ENCODE data around the gene GPHA2.
A peak's percentile ranks its signal among the peaks of the same experiment; 100 is the strongest.

Gene GPHA2

GRCh38 chr11:64908766-64909165 is 26.9 kb downstream of the GPHA2 start:
- H3K4me3 Mint-ChIP-seq = no peak overlapping the region
- H3K4me1 Mint-ChIP-seq (ENCODE audit: low read depth) = no peaks in the 10 kb centered on the region
- no peaks in the 10 kb centered on the region for H3K9me3 Mint-ChIP-seq (ENCODE audit: low read depth)
- peaks cover 9% of the 10 kb centered on the region for H3K36me3 Mint-ChIP-seq
- H3K27me3 Mint-ChIP-seq = no peaks in the 10 kb centered on the region
- no peak overlapping the region for H3K27ac Mint-ChIP-seq

- Mint-ChIP-seq H3K4me1 (ENCODE audit: low read depth) (peaks cover 3% of the 10 kb centered on the region), H3K36me3 (peaks cover 4% of the 10 kb centered on the region)
Measured at GRCh38 chr11:64906314-64906635, 29.4 kb downstream of the GPHA2 start.

GRCh38 chr11:64905516-64906313 is 30.0 kb downstream of the GPHA2 start:
- H3K9me3 Mint-ChIP-seq (ENCODE audit: low read depth) = no peaks in the 10 kb centered on the region
- H3K4me3 Mint-ChIP-seq = no peak overlapping the region
- peaks cover 4% of the 10 kb centered on the region for H3K36me3 Mint-ChIP-seq
- peaks cover 4% of the 10 kb centered on the region for H3K4me1 Mint-ChIP-seq (ENCODE audit: low read depth)
- H3K27ac Mint-ChIP-seq = no peak overlapping the region
- no peaks in the 10 kb centered on the region for H3K27me3 Mint-ChIP-seq

More at GRCh38 chr11:64906314-64906635, 29.4 kb downstream of the GPHA2 start:
- Mint-ChIP-seq H3K4me3 (no peak overlapping the region), H3K27me3 (no peaks in the 10 kb centered on the region), H3K9me3 (ENCODE audit: low read depth) (no peaks in the 10 kb centered on the region), H3K27ac (no peak overlapping the region)

DNA sequence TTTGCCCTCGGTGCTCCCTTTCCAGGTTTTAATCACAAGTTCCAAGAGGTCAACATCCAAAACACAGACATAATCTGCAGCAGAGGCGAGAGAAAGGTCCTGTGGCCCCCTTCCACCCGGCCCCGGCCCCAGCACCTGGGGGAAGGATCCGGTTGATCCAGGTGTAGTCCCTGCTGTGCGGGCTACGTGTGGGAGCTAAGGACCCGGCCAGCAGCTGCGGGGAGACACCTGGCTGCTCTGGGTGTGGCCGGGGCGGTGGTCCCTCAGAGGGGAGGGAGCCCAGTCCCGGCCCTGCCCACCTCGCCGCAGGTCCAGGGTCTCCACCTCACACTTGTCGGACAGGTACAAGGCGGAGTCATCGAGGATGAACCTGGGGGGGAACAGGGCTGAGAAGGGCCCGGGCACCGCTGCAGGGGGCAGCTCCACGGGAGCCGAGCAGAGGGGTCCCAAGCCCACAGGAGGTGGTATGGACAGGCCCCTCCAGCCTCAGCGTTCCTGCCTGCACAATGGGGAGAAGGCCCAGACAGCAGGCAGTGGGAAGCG is 32.3 kb downstream of the GPHA2 start:
- H3K36me3 Mint-ChIP-seq = peaks cover 7% of the 10 kb centered on the region

DNA sequence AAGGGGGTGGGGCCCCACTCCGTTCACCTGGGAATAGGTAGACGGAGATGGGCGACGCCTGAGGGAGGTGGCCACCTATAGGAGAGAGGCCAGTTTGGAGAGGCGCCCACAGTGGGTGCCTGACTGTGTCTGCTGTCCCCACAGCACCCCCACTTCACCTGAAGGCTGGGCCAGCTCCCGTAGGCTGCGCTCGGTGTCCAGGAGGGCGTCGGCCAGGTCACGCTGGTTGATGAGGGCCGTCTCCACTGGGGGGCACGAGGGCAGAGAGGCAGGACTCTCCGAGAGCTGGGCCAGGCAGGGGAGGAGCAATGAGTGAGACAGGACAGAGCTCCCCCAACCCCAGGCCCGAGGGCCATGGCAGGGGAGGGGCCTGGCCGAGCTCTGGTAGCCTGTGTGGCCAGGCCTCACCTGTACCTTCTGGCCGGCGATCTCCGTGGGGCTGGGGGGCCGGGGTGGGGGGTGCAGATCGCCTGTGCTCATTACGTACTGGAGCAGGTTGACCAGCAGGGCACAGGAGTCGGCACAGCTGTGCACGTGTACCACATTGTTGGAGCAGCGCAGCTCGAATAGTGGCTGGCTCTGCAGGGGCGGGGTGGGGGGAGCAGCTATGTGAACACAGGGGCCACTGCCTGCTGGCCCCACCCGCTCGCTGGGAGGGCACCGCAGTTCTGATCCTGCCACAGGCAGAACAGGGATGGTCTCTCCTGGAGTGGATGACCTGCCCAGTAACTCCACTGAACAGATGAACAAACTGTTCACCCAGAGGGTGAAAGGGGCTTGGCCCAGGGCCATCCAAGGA is 33.4 kb downstream of the GPHA2 start:
- H3K27me3 Mint-ChIP-seq = no peaks in the 10 kb centered on the region
- H3K4me1 Mint-ChIP-seq (ENCODE audit: low read depth) = peaks cover 12% of the 10 kb centered on the region
- H3K4me3 Mint-ChIP-seq = no peak overlapping the region
- peak overlapping the region; percentile 22 for H3K27ac Mint-ChIP-seq
- H3K36me3 Mint-ChIP-seq = peaks cover 3% of the 10 kb centered on the region
- no peaks in the 10 kb centered on the region for H3K9me3 Mint-ChIP-seq (ENCODE audit: low read depth)

More for the DNA sequence above, 32.3 kb downstream of the GPHA2 start:
- Mint-ChIP-seq H3K27ac (no peak overlapping the region), H3K27me3 (no peaks in the 10 kb centered on the region), H3K9me3 (ENCODE audit: low read depth) (no peaks in the 10 kb centered on the region), H3K4me3 (no peak overlapping the region), H3K4me1 (ENCODE audit: low read depth) (peaks cover 12% of the 10 kb centered on the region)

- H3K4me3 Mint-ChIP-seq = no peak overlapping the region
- H3K27ac Mint-ChIP-seq = no peak overlapping the region
Measured at GRCh38 chr11:64900774-64901173, 34.9 kb downstream of the GPHA2 start.

GRCh38 chr11:64900263-64900678 is 35.4 kb downstream of the GPHA2 start:
- H3K27ac Mint-ChIP-seq = peak overlapping the region; percentile 96
- no peaks in the 10 kb centered on the region for H3K27me3 Mint-ChIP-seq
- H3K4me1 Mint-ChIP-seq (ENCODE audit: low read depth) = peaks cover 12% of the 10 kb centered on the region
- peak overlapping the region; percentile 67 for H3K4me3 Mint-ChIP-seq
- peaks cover 3% of the 10 kb centered on the region for H3K36me3 Mint-ChIP-seq
- no peaks in the 10 kb centered on the region for H3K9me3 Mint-ChIP-seq (ENCODE audit: low read depth)

More at GRCh38 chr11:64900774-64901173, 34.9 kb downstream of the GPHA2 start:
- H3K27me3 Mint-ChIP-seq = no peaks in the 10 kb centered on the region
- H3K36me3 Mint-ChIP-seq = peaks cover 3% of the 10 kb centered on the region
- H3K9me3 Mint-ChIP-seq (ENCODE audit: low read depth) = no peaks in the 10 kb centered on the region
- H3K4me1 Mint-ChIP-seq (ENCODE audit: low read depth) = peaks cover 12% of the 10 kb centered on the region

DNA sequence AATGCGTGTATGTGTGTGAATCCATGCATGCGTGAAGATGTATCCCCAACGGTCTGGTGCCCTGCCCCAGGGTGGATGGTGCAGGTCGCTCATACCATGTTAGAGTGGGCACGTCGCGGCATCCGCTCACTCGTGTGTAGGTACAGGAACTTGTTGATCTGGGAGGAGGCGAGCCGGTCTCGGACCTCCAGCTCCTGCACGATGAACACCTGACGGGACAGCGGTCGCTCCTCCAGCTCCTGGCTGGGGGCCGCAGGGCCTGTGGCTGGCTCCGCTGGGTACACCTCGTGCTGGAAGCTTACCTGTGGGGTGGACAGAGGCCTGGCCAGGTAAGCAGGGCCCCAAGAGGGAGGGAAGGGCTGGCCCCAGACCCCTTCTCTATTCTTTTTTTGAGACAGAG is 37.2 kb downstream of the GPHA2 start:
- Mint-ChIP-seq H3K27me3 (no peaks in the 10 kb centered on the region), H3K9me3 (ENCODE audit: low read depth) (no peaks in the 10 kb centered on the region), H3K4me3 (no peak overlapping the region), H3K4me1 (ENCODE audit: low read depth) (peaks cover 12% of the 10 kb centered on the region), H3K27ac (no peak overlapping the region), H3K36me3 (peaks cover 3% of the 10 kb centered on the region)

DNA sequence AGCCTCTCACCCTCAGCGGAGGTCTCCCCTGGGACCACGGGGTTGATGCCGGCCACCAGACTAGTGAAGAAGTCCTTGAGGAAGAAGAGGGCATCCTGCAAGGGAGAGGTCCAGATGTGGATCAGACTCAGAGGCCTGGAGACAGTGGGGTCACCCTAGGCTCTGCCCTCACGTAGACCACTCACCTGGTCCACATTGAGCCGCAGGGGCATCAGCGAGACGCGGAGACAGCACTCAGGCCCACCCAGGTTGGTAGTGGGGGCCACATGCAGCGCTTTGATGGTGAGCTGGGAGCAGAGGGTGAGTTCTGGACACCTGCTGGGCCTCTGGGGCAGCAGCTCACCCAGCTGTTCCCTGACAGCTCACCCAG is 37.6 kb downstream of the GPHA2 start:
- Mint-ChIP-seq H3K27ac (no peak overlapping the region), H3K27me3 (no peaks in the 10 kb centered on the region), H3K4me1 (ENCODE audit: low read depth) (peaks cover 12% of the 10 kb centered on the region), H3K4me3 (no peak overlapping the region), H3K36me3 (peaks cover 3% of the 10 kb centered on the region), H3K9me3 (ENCODE audit: low read depth) (no peaks in the 10 kb centered on the region)

DNA sequence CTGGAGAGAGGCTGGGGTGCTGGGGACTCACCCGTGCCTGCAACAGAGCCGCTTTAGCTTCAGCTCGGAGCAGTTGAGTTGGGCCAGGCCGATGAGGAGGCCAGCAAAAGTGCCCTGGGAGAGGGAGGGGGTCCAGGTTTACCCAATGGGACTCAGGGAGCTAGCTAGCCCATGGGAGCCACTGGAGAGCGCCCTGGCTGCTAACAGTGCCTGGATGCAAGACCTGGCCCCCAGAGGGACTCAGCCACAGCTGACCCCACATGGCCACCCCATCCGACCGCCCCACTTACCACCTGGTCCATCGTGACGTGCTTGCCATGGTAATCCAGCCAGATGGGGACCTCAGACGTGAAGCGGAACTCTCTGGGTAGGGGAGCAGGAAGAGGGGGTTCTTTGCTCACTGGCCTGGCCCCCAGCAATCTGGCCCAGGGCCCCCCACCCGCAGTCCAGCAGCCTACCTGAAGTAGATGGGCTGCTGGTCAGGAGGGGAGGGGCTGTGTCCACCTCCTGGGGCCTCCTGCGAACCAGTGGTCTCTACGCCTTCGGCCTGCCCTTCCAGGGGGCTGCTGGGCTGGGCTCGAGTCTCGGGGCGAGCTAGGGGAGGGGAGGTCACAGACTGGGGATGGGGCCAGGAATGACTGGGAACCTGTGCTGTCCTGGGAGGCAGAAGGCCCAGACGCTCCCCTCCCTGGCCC is 38.2 kb downstream of the GPHA2 start:
- Mint-ChIP-seq H3K36me3 (peaks cover 3% of the 10 kb centered on the region), H3K27ac (no peak overlapping the region), H3K4me1 (ENCODE audit: low read depth) (peaks cover 12% of the 10 kb centered on the region), H3K4me3 (no peak overlapping the region), H3K9me3 (ENCODE audit: low read depth) (no peaks in the 10 kb centered on the region), H3K27me3 (no peaks in the 10 kb centered on the region)

GRCh38 chr11:64896448-64897022 is 39.2 kb downstream of the GPHA2 start:
- no peak overlapping the region for H3K4me3 Mint-ChIP-seq
- no peaks in the 10 kb centered on the region for H3K27me3 Mint-ChIP-seq
- H3K9me3 Mint-ChIP-seq (ENCODE audit: low read depth) = no peaks in the 10 kb centered on the region
- H3K36me3 Mint-ChIP-seq = peaks cover 3% of the 10 kb centered on the region
- H3K4me1 Mint-ChIP-seq (ENCODE audit: low read depth) = peaks cover 11% of the 10 kb centered on the region
- no peak overlapping the region for H3K27ac Mint-ChIP-seq

- H3K4me1 Mint-ChIP-seq (ENCODE audit: low read depth) = peaks cover 3% of the 10 kb centered on the region
- no peak overlapping the region for H3K4me3 Mint-ChIP-seq
- no peaks in the 10 kb centered on the region for H3K36me3 Mint-ChIP-seq
- H3K27me3 Mint-ChIP-seq = no peaks in the 10 kb centered on the region
- no peak overlapping the region for H3K27ac Mint-ChIP-seq
- H3K9me3 Mint-ChIP-seq (ENCODE audit: low read depth) = no peaks in the 10 kb centered on the region
Measured at GRCh38 chr11:64894812-64895452, 40.8 kb downstream of the GPHA2 start.

- Mint-ChIP-seq H3K36me3 (no peaks in the 10 kb centered on the region), H3K4me3 (no peak overlapping the region), H3K9me3 (ENCODE audit: low read depth) (no peaks in the 10 kb centered on the region), H3K27me3 (no peaks in the 10 kb centered on the region), H3K27ac (no peak overlapping the region), H3K4me1 (ENCODE audit: low read depth) (no peaks in the 10 kb centered on the region)
Measured at GRCh38 chr11:64894070-64894811, 41.5 kb downstream of the GPHA2 start.

Data from activated naive CD8-positive, alpha-beta T cell (primary cell).